Eye (tissue), 1 donor: ENCODE results near the gene NXPH3.
"Not testable (repeated sequence)": the region's sequence is repeated elsewhere in the genome, so short reads cannot be mapped to it uniquely, and the experiment has no call there.

ENCODE experiments used
- DNase-seq: peaks from one replicate; pipeline ENCODE4 v3.0.0-alpha.2; 2015

Gene NXPH3

DNA sequence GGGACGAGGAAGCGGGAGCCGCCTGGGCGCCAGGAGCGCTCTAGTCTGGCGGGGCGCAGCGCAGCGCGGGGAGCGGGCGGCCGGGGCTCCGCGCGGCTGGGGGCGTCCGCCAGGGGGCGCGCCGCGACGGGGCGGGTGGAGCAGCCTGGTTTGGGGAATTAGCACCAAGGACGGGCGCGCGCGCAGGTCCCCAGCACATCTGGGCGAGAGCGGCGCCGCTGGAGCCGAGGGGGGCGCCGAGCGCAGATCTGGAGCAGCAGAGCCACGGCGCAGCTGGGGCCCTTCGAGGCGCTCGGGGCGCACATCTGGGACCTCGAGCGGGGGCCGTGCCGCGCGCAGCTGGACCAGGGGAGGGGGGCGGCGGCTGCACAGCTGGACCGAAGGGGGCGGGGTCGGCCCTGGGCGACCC is at the start of gene NXPH3:
Gene NXPH3, plus strand, starts transcription at position 193 of the 409 bp plus-strand sequence. CDS start 349 bp downstream, outside the sequence.
- peak; percentile 65 for DNase-seq

DNA sequence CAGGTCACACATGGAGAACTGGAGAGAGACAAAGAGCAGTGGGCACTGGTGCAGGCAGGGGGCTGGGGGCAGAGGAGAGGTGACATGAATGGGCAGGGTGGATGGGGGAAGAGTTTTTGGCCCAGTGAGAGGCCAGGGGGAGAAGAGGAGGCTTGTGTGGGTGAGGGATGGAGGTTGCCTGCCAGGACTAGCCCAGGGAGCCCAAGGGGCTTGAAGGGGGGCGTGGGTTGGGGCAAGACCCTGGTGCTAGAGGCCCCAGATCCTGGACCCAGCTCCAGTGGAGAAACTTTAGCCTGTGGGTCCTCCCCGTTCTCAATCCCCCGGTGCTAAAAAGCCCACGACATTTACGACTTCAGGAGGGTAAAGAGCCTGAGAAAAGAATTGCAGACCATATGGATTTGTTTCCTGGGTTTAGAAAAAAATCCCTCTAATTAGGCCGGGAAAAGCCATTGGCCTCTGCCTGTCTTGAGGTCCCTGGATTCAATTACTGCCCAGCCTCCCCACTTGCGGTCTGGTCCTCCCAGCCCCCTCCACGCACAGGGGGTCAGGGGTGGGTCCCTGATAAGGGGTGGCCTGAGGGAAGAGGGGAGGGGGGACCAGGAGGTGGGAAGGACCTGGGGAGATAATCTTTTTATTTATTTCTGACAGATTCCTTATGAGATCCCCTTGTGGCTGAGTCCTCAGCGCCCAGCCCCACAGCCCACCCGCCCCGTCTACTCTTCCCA is 47.6 kb upstream of the NXPH3 start:
- no peak for DNase-seq

DNA sequence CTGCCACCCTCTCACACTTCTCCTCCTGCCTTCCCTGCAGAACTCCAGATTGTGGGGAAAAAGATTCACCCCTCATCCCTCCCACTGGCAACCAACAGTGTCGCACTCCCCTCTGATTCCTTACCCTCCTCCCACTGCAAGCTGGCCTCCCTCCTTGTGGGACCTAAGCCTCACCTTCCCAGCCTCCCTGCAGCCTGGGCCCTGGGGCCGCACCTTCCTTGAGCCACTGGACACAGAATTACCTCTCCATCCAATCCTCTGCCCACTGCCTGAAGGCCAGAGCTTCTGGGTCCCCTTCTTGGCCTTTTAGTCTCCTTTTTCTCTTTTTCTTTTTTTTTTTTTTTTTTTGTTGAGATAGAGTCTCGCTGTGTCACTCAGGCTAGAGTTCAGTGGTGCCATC is 46.7 kb upstream of the NXPH3 start:
- DNase-seq, result no peak

- no peak for DNase-seq
Measured at GRCh38 chr17:49530118-49530517, 45.6 kb upstream of the NXPH3 start.

- DNase-seq, result no peak
Measured at GRCh38 chr17:49543860-49544259, 31.8 kb upstream of the NXPH3 start.

- DNase-seq, result no peak
Measured at GRCh38 chr17:49545007-49545660, 30.5 kb upstream of the NXPH3 start.

GRCh38 chr17:49545806-49546545 is 29.7 kb upstream of the NXPH3 start:
- DNase-seq, result peak; percentile 37

DNA sequence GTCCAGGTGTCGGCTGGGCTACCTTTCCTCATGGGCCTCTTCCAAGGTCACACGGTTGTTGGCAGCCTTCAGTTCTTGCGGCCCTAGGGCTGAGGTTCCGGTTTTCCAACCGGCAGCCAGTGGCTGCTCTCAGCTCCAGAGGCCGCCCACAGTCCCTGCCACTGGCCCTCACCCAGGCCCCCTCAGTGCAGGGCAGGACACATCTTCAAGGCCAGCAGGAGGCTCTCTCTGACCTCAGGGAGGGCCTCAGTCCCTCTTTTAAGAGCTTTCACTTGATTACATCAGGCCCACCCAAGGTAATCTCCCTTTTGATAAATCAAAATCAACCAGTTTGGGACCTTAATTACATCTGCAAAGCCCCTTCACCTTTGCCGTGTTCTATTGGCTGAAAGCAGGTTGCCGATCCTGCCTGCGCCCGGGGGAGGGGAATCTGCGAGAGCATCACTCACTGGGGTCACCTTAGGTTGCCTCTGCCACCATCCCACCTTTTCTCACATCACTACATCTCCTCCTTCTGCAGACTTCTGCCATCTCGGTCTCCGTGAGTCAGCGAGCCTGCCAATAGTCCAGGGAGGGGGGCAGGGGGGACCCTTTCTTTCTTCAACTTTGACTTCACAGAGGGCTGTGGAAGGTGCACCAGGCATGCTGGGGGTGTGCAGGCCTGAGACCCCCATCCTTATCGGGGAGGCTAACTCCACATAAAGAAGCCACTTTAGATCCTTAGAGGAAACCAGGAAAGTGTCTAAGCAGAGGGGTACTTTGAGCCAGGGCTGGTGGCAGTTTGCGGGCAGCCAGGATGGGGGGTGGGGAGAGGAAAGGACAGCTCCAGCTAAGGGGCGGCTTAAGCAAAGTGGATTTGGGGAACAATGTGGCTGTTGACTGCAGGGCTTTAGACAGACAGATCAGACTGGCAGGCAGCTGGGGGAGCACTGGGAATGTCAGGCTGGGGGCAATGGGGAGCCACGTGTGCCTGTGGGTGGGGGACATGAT is 28.8 kb upstream of the NXPH3 start:
- DNase-seq, result no peak

- DNase-seq, result peak; percentile 25
Measured at GRCh38 chr17:49547566-49547965, 28.1 kb upstream of the NXPH3 start.

DNA sequence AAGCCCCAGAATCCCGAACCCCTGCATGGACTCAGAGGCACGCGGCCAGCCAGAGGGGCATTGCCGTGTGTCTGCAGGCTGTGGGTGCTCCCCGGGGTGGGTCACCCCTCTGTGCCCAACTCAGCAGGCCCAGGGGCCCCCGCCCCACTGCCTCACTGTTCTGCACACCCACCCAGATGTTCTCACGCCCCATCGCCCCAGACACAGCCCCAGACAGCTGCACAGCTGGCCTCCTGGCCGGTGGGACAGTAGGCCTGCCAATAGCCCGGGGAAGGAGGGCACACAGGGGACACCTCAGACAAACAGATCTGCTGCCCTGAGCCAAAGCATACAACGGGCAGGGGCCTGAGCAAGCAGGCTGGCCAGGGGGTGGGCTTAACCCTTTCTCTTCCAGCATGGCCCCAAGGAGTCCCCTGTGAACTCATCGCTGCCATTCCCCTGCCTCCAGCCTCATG is 27.6 kb upstream of the NXPH3 start:
- peak; percentile 13 for DNase-seq

GRCh38 chr17:49548506-49549310 is 27.0 kb upstream of the NXPH3 start:
- peak; percentile 20 for DNase-seq

GRCh38 chr17:49549311-49549605 is 26.4 kb upstream of the NXPH3 start:
- DNase-seq, result no peak

GRCh38 chr17:49549691-49550678 is 25.7 kb upstream of the NXPH3 start:
- DNase-seq, result peak; percentile 16

- not testable (repeated sequence) for DNase-seq
Measured at GRCh38 chr17:49550764-49551163, 24.9 kb upstream of the NXPH3 start.

GRCh38 chr17:49551221-49552069 is 24.2 kb upstream of the NXPH3 start:
- no peak for DNase-seq

DNA sequence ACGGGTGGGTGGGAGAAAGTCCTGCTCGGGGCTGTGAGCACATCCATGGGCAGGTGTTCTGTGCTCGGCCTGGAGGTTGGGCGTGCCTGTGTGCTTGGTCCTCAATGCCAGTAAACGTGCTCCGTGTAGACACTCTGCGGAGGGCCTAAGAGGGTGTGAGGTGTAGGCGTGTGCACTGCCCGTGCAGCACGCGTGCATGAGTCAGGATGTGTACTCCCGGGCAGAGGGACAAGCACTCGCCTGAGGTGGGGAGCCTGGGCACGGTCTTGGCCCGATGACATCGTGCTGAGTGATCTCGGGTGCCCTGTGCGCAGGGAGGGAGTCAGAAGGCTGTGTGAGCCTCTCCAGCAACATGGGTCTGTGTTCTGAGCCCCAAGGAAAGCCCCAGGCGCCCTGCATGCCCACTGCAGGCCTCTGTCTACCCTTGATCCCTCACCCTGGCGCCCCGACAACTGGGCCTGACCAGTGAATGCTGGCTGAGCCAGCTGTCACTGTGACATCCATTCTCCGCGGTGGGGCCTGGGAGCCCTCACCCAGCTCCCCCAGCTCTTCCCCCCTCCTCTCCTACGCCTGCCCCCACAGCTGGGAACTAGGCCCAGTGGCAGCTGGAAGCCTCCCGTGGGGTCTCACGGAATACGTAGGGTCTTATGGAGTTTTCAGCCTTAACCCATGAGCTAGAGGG is 23.5 kb upstream of the NXPH3 start:
- peak; percentile 48 for DNase-seq

GRCh38 chr17:49553676-49554335 is 21.9 kb upstream of the NXPH3 start:
- DNase-seq, result no peak
